HG02623 (cell line): ENCODE measurements around the gene MGAT4B.
A peak's percentile ranks its signal among the peaks of the same experiment; 100 is the strongest.
"Not testable (repeated sequence)": the region's sequence is repeated elsewhere in the genome, so short reads cannot be mapped to it uniquely, and the experiment has no call there.

Experiments used
- ATAC-seq: cut with Tn5 transposase; IDR thresholded peaks from one replicate; pipeline ENCODE4 v1.9.1; 2021; ENCODE audit warnings: moderate library complexity; ENCODE audit not compliant: unreplicated experiment

MGAT4B gene

DNA sequence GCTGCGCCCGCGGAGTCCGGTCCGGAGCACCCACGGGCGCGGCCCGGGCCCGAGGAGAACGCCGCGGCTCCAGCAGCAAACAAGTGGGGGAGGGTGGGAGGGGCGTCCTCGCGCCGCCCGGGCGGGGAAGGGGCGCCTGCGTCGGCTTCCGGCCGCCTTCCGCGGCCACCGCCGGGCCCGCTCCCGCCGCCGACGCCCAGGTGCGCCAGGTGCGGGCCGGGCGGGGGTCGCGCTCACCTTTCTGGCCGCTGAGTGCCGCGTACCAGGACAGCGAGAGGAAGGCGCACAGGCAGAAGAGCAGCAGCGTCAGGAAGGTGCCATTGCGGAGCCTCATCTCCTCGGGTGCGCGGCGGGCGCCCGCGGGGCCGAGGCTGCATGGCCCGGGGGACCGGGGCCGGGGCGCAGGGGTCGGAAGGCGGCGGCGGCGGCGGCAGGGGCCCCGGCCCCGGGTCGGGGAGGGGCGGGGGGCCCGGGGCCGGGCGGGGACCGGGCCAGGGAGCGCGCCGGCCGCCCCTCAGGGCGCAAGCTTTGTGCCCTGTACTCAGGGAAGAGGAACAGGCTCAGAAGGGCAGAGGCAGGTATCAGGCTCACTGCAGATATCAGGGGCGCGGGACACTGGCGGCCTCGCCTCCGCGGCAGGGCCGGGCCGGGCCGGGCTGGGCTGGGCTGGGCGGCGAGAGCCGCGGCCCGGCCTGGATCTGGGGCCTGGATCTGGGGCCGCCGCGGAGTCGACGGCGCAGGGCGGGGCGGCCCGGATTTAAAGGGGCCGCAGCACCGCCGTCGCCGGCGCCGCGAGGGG is at the start of gene MGAT4B:
Gene MGAT4B, minus strand, starts transcription at position 617 of the 799 bp plus-strand sequence. Its CDS starts 283 bp downstream, at position 334.
- ATAC-seq, result peak; percentile 70

DNA sequence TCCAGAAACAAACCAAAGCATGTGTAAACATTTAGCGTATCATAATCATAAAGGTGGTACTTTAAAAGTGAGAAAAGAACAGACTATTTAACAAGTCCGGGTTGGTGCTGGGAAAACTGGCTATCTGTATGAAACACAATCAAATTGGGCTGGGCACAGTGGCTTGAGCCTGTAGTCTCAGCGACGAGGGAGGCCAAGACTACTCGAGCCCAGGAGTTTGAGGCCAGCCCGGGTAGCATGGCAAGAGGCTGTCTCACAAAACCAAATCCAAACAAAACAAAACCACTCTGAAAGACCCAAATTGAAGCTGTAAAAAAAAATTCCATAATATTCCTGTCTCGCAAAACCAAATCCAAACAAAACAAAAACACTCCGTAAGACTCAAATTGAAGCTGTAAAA is 47.7 kb upstream of the MGAT4B start:
- no peak for ATAC-seq

DNA sequence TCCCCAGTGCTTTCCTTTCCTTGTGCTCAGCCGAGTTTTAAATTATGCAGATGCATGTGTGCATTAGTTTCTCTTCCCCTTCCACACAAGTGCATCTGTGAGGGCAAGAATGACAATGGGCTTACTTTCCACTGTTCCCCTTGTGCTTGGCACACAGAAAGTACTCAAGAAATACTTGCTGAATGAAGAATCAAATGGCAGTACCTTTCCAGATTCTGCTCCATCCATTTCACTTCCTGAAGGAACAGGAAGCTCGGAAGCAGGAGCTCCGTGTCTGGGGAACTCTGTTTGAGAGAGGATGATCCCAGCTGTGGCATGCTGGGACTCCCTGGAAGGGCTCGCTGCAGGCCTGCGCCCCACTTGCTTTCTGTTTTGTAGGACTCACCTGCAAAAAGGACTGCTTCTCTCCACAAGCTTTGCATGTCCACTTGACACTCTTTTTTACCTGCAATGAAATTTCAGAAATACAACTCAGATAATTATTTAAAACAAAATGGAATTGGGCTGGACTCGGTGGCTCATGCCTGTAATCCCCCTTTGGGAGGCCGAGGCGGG is 46.4 kb upstream of the MGAT4B start:
- peak; percentile 90 for ATAC-seq

DNA sequence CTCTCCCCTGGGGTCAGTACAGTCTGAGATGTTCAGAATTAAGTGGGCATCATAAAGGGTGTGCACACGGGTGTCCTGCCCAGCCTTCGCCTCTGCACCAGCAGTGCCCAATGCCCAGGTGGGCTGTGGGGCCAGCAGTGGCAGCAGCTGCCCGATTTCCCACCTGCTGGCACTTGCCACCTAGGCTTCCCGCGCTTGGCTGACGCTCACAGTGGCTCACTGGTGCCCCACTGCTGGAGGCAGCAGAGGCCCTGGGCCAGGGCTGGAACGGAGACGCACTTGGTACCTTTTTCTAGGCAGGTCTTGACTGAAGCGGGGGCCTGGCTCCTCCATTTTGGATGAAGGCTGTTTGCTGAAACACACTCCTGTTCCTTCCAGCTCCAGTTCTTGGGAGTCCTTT is 35.0 kb upstream of the MGAT4B start:
- no peak for ATAC-seq

DNA sequence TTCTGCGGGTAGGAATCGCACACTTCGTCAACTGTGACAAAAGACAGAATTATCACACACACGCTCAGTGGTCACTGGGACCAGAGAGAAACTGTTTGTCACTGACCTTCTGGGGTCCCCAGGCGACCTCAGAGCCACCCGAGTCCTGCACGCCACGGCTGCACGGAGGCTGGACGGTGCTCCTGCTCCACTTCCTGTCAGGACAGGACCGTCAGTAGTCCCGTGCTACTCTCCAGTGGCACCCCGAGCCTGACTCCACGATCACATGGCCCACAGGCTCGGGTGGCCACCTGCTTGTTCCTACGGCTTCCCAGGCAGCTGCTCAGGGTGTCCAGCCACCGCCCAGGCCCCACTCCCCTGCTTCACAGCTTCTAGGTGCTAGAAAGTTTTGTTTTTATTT is 34.1 kb upstream of the MGAT4B start:
- ATAC-seq, result no peak

DNA sequence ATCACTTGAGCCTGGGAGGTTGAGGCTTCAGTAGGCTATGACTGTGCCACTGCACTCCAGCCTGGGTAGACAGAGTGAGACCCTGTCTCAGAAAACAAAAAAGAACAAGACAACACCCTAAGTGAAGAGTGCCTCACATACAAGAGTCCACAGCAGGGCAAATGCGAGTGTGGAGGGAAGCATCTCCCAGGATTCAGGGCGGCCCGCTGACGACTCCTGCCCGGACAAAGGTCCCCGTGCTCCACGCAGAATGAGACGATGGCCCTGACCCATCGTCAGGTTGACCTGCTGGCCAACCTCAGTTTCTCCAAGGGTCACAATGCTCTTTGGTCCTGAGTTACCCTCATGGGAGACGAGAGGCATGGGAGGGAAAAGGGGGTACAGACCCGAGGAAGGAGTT is 33.7 kb upstream of the MGAT4B start:
- ATAC-seq, result no peak

DNA sequence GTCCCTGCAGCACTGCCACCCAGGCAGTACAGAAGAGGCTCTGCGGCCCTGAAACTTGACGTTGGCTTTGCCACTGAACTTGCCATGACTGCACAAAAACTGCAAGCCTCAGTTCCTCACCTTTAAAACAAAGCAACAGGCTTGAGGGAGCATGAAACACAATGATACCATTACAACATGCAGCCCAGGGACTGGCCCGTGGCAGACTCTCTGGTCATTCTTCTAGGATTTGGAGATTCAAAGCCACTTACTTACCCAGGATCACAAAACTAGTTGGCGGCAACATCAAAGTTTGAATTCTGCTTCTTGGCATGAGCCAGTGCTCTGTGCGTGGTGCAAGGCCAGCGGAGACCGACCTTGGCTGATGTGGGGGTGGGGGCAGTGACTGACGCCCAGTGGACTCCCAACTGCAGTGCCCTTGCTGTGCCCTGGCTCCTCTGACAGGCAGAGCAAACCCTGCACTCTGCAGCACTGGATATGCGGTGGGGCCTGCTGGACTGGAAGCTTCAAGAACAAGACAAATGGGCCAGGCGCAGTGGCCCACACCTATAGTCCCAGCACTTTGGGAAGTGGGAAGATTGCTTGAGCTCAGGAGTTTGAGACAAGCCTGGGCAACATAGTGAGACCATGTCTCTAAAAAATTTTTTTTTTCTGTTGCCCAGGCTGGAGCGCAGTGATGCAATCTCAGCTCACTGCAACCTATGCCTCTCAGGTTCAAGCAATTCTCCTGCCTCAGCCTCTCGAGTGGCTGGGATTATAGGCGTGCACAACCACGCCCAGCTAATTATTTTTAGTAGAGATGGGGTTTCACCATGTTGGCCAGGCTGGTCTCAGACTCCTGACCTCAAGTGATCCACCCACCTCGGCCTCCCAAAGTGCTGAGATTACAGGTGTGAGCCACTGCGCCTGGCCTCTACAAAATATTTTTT is 32.9 kb upstream of the MGAT4B start:
- ATAC-seq, result no peak

DNA sequence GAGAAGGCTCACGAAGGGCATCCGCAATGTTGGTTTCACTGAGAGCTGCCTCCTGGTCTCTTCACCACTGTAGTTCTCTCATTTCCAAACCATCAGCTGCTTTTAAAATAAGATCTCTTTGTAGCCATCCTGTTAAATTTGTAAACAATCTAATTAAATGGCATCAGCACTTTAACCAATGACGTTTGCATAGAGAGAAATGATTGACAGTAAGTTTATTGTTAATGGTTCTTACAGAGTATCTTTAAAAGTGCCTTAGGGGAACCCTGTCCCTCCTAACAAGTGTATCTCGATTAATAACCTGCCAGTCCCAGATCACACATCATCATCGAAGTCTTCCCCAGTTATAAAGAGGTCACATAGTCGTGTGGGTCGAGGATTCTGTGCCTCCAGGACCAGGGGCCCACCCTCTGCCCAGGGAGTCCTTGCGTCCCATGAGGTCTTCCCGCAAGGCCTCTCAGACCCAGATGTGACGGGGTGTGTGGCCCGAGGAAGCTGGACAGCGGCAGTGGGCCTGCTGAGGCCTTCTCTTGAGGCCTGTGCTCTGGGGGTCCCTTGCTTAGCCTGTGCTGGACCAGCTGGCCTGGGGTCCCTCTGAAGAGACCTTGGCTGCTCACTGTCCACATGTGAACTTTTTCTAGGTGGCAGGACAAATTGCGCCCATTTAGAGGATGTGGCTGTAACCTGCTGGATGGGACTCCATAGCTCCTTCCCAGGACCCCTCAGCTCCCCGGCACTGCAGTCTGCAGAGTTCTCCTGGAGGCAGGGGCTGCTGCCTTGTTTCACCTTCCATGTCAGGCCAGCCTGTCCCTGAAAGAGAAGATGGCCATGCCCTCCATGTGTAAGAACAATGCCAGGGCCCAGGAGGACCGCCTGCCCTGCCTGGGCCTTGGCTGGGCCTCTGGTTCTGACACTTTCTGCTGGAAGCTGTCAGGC is 30.7 kb upstream of the MGAT4B start:
- no peak for ATAC-seq

DNA sequence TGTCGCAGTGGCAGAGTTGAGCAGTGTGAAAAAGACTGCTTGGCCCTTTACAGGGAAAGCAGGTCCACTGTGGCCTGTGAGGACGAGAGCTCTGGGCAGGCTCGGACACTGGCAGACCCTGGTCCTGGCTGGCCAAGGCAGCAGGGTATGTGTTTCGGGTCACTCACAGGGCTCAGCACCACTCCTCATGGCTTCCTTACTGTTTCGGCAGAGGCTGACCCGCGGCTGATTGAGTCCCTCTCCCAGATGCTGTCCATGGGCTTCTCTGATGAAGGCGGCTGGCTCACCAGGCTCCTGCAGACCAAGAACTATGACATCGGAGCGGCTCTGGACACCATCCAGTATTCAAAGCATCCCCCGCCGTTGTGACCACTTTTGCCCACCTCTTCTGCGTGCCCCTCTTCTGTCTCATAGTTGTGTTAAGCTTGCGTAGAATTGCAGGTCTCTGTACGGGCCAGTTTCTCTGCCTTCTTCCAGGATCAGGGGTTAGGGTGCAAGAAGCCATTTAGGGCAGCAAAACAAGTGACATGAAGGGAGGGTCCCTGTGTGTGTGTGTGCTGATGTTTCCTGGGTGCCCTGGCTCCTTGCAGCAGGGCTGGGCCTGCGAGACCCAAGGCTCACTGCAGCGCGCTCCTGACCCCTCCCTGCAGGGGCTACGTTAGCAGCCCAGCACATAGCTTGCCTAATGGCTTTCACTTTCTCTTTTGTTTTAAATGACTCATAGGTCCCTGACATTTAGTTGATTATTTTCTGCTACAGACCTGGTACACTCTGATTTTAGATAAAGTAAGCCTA is 29.8 kb upstream of the MGAT4B start:
- no peak for ATAC-seq

DNA sequence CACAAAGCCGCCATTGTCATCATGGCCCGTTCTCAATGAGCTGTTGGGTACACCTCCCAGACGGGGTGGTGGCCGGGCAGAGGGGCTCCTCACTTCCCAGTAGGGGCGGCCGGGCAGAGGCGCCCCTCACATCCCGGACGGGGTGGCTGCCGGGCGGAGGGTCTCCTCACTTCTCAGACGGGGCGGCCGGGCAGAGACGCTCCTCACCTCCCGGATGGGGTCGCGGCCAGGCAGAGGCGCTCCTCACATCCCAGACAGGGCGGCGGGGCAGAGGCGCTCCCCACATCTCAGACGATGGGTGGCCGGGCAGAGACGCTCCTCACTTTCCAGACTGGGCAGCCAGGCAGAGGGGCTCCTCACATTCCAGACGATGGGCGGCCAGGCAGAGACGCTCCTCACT is 28.2 kb upstream of the MGAT4B start:
- not testable (repeated sequence) for ATAC-seq

DNA sequence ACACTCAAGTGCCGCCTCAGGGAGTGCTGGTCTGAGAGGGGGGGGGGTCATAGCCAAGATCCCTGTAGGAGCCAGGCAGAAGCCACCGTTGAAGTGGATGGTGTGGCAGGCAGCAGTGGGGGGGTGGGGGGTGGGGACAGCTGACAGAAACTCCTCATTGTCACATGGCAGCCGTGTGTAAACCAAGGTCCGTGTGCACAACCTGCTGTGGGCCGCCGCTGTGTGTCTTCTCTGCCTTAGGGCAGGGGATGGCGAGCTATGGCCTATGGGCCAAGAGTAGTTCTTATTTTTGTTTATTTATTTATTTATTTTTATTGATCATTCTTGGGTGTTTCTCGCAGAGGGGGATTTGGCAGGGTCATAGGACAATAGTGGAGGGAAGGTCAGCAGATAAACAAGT is 27.5 kb upstream of the MGAT4B start:
- ATAC-seq, result no peak

DNA sequence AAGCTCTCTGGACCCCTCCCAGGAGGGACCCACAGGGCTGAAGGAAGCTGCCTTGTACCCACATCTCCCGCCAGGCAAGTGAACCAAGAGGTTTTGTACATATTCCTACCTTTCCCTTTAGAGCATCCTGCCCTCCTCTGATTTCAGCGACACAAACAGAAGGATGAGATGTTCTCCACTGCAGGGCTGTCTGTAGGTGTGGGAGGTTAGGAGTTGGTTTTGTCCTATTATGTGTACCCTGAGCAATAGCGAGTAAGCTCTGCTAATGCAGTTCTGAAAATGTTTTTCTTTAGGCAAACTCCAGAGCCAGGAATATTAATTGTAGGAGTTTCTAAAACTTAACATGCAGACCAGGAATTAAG is 27.0 kb upstream of the MGAT4B start:
- ATAC-seq, result no peak

DNA sequence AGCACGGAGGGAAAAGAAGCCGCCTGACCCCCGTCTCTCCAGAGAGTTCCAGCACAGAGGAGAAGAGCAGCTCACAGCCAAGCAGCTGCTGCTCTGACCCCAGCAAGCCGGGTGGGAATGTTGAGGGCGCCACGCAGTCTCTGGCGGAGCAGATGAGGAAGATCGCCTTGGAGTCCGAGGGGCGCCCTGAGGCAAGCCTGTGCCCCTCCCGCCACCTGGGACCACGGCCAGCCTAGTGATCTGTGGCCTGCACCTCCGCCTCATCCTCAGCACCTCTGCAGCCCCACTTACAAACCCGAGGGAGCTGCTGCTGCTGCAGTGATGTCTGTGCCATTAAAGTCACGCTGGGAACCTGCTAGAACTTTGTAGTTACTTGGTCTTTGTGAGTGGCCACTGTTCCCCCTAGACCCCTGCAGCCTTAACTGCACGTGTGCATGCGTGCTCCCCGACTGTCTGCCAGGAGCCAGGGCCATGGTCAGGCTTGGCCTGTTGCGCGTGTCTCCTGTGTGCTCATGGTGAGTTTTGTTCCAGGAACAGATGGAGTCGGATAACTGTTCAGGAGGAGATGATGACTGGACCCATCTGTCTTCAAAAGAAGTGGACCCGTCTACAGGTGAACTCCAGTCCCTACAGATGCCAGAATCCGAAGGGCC is 26.5 kb upstream of the MGAT4B start:
- no peak for ATAC-seq

DNA sequence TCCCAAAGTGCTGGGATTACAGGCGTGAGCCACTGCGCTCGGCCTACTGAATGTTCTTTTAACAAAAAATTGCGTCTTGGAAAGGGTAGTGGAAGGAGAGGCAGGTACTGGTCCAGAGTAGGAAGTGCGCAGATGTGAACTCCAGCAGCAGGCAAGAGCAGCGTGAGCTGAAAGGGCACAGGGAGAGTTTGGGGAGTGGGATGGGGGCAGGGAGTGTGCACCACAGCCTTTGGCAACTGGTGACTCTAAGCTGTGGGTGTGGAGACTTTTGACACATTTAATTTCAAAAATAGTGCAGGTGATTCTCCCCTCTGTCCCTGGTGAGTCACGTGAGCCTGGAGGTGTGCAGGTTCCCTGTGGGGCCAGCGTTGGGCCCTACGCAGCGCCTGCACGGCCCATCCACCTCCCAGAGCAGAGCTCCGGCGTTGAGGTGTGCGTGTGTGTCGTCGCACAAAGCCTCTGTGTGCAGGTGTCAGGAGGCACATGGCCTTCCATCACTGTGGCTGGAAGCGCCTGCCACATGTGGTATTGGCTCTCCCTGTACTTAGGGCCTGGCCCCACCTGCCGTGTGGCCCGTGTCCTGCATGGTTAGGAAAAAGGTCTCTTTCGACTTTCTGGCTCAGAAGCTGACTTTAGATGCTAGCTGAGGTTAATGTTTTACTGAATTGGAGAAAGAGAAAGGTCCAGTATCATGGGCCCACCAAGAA is 25.5 kb upstream of the MGAT4B start:
- ATAC-seq, result no peak

DNA sequence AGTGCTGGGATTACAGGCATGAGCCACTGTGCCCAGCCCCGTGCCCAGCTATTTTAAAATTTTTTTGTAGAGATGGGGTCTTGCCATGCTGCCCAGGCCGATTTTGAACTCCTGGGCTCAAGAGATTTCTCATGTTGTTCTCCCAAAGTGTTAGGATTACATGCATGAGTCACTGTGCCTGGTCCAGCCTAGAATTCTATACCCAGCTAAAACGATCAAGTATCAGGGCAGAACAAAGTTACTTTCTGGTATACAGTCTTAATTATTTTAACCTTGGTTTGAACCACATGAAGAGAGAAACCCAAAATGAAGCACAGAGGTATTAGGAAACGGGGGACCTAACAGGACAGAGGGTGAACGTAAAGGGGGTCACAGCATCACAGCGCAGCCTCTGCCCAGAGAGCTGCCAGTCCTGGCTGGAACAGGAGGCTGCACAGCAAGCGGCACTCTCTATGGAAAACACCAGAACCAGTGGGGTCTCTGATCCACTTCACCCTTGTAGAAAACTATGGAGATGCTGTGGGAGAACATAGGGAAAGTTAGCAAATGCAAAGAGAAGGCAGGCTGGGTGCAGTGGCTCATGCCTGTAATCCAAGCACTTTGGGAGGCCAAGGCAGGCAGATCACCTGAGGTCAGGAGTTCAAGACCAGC is 24.3 kb upstream of the MGAT4B start:
- no peak for ATAC-seq

DNA sequence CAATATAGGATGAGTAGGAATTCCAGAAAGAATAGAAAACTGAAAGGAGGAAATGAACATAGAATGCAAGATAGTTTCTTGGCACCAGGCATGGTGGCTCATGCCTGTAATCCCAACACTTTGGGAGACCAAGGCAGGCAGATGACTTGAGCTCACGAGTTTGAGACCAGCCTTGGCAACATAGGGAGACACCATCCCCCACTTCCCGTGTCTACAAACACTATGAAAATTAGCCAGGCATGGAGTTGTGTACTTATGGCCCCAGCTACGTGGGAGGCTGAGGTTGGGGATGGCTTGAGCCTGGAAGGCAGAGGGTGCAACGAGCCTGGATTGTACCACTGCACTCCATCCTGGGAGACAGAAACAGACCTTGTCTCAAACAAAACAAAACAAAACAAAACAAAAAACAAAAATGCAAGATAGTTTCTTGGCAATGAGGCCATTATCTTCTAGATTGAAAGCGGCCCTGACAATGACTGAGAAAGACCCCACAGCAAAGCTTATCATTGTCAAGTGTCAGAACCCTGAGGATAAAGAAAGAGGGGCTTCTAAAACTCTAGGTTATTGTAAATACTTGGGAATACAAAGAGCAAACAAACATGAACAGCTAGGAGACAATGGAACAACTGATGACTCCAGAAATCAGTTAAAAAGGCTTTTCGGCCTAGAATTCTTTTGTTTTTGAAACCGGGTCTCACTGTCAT is 23.2 kb upstream of the MGAT4B start:
- ATAC-seq, result no peak

DNA sequence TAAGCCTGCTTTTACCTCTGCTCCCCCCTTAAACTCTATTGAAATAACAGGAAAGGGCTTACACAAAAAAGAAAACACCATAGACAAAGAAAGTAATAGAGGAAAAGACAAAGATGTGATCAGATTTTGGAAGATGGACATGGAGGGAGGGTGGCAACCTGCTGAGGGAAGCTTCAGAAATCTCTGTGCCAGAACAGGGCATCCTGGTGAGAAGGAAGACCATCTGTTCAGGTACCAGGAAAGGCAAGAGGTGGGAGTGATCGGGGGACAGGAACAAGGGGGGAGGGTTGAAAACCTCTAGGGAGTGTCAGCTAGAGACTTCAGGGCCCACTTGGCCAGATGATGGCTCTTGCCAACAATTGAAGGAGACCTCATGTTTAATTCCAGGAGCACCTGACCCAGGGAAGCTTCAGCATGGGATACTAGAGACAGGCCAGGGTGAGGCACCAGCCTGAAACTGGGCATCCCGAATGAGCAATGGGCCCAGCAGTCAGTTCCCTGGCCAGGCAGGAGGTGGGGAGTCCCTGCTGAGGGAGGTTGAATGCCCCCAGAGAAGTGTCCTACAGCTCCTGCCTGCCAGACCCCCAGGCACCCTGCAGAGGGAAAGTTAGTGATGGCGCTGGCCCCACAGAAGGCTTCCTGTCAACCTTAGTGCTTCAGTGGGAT is 22.2 kb upstream of the MGAT4B start:
- ATAC-seq, result no peak
